HepG2 (cell line): ENCODE data around the gene CDKN2AIP. TPM values are rescaled to one million over a fixed set of nuclear protein-coding genes. Genes with fewer than 3 reads are reported as not detected.

Experiments used
- DNMT1 ChIP-seq: sonication (generic); formaldehyde crosslinking; IDR thresholded peaks from 2 replicates; pipeline ENCODE4 v1.5.1; 2020; ENCODE audit warnings: mild to moderate bottlenecking, missing genetic modification reagents
- ESRRA ChIP-seq: sonication (generic); formaldehyde crosslinking; IDR thresholded peaks from 2 replicates; pipeline ENCODE4 v1.5.1; 2020; ENCODE audit warnings: mild to moderate bottlenecking, low read depth, missing genetic modification reagents
- HDAC6 ChIP-seq: fragments of 200-600 bp; sonication (generic); IDR thresholded peaks from 2 replicates; pipeline ENCODE4 v1.7.0; 2017; ENCODE audit warnings: mild to moderate bottlenecking, antibody characterized with exemption, low read length, low read depth
- KMT2B ChIP-seq: IDR thresholded peaks from 2 replicates; pipeline ENCODE4 v1.6.1; 2016; ENCODE audit warnings: missing genetic modification reagents, missing compliant biosample characterization
- MYNN ChIP-seq: sonication (generic); formaldehyde crosslinking; IDR thresholded peaks from 2 replicates; pipeline ENCODE4 v1.4.0; 2020; ENCODE audit warnings: mild to moderate bottlenecking, low read depth, missing genetic modification reagents
- SP140L ChIP-seq: sonication (generic); formaldehyde crosslinking; IDR thresholded peaks from 2 replicates; pipeline ENCODE4 v1.4.0; 2020; ENCODE audit warnings: missing genetic modification reagents, borderline replicate concordance
- TARDBP ChIP-seq: sonication (generic); formaldehyde crosslinking; IDR thresholded peaks from 2 replicates; pipeline ENCODE4 v1.8.0; 2022; ENCODE audit warnings: mild to moderate bottlenecking, missing genetic modification reagents
- U2AF1 ChIP-seq: fragments of 200-400 bp; formaldehyde crosslinking; optimal IDR thresholded peaks from 2 replicates; pipeline ENCODE3; 2017; ENCODE audit warnings: mild to moderate bottlenecking, low read depth, low read length
- ZNF20 ChIP-seq: sonication (generic); formaldehyde crosslinking; IDR thresholded peaks from 2 replicates; pipeline ENCODE4 v1.4.0; 2020; ENCODE audit warnings: mild to moderate bottlenecking, moderate library complexity, missing genetic modification reagents
- ZNF263 ChIP-seq: sonication (generic); formaldehyde crosslinking; IDR thresholded peaks from 2 replicates; pipeline ENCODE4 v1.4.0; 2020; ENCODE audit warnings: missing genetic modification reagents
- ZNF501 ChIP-seq: sonication (generic); formaldehyde crosslinking; IDR thresholded peaks from 2 replicates; pipeline ENCODE4 v1.5.1; 2020; ENCODE audit warnings: mild to moderate bottlenecking, moderate library complexity, missing genetic modification reagents
- ZSCAN21 ChIP-seq: sonication (generic); formaldehyde crosslinking; IDR thresholded peaks from 2 replicates; pipeline ENCODE4 v1.8.0; 2022; ENCODE audit warnings: mild to moderate bottlenecking, missing genetic modification reagents, moderate library complexity, borderline replicate concordance
- polyA plus RNA-seq, 8 experiments: library from polyadenylated mRNA; depleted of rRNA in 3 of 8; stranded (reverse) in 7 of 8; unstranded in 1 of 8; fragments of >200 nt; fragmentation: Illumina TruSeq in 4 of 8; extraction: Trizol in 4 of 8; gene quantifications; 2 replicates each; pipeline versions ENCODE4 v1.2.1 to v1.2.3, GENCODE V29; 2011 to 2016; ENCODE audit warnings: low read depth in 4 of 8, missing spikeins in 1 of 8, mixed read lengths in 1 of 8; ENCODE audit not compliant: insufficient read depth in 1 of 8
- total RNA-seq, 5 experiments: library from RNA; depleted of rRNA; stranded (reverse); fragments of >200 nt; fragmentation: Illumina TruSeq; extraction: Trizol; gene quantifications; 2 replicates each; pipeline ENCODE4 v1.2.3, GENCODE V29; 2016; ENCODE audit warnings: low read depth in 1 of 5
- TF ChIP-seq, protein P1 (sequence below): sonication (generic); formaldehyde crosslinking; IDR thresholded peaks from one replicate; pipeline ENCODE4 v1.5.1; 2020; ENCODE audit warnings: mild to moderate bottlenecking, missing genetic modification reagents; ENCODE audit errors: not compliant biosample characterization
- TF ChIP-seq, protein P2 (sequence below): sonication (generic); formaldehyde crosslinking; IDR thresholded peaks from 2 replicates; pipeline ENCODE4 v1.8.1; 2022; ENCODE audit warnings: low read depth, mild to moderate bottlenecking, missing genetic modification reagents
- TF ChIP-seq, protein P3 (sequence below): sonication (generic); formaldehyde crosslinking; IDR thresholded peaks from 2 replicates; pipeline ENCODE4 v1.4.0; 2020; ENCODE audit warnings: mild to moderate bottlenecking, low read depth, missing genetic modification reagents

CDKN2AIP gene
- total and polyA plus RNA-seq, 2 of the 13 experiments (the other 11 are each of a cell fraction or from before 2014, with no cell fraction given), result 17.0 to 18.7 TPM

DNA sequence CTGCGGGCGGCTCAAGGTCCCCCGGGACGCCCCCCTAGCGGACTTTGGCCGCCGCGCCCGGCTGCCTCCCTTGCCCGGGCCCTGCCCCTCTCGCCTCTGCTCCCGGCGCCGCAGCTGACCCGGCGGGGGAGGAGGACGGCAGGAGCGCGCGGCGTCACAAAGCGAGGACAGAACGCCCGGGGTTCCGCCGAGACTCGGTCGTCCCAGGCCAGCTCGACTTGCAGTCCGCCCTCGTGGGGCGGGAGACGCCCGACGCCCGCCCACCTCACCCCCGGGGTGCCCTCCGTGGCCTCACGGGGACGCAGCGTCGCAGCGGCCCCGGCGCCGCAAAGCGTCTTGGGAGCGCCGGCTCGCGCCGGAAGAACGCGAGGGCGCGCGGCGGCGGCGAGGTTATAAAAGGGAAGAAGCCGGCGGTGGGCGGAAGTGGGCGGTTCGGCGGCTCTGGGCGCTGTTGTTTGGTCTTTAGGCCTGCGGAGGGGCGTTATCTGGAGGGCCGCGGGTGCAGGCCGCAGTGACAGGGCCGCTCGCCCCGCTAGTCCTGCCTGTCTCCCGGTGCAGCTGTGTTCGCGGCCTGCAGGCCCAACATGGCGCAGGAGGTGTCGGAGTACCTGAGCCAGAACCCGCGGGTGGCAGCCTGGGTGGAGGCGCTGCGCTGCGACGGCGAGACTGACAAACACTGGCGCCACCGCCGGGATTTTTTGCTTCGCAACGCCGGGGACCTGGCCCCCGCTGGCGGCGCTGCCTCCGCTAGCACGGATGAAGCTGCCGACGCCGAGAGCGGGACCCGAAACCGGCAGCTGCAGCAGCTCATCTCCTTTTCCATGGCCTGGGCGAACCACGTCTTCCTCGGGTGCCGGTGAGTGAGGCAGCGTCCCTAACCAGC lies at the start of gene CDKN2AIP (continued):
- TF ChIP-seq, protein P1, sequence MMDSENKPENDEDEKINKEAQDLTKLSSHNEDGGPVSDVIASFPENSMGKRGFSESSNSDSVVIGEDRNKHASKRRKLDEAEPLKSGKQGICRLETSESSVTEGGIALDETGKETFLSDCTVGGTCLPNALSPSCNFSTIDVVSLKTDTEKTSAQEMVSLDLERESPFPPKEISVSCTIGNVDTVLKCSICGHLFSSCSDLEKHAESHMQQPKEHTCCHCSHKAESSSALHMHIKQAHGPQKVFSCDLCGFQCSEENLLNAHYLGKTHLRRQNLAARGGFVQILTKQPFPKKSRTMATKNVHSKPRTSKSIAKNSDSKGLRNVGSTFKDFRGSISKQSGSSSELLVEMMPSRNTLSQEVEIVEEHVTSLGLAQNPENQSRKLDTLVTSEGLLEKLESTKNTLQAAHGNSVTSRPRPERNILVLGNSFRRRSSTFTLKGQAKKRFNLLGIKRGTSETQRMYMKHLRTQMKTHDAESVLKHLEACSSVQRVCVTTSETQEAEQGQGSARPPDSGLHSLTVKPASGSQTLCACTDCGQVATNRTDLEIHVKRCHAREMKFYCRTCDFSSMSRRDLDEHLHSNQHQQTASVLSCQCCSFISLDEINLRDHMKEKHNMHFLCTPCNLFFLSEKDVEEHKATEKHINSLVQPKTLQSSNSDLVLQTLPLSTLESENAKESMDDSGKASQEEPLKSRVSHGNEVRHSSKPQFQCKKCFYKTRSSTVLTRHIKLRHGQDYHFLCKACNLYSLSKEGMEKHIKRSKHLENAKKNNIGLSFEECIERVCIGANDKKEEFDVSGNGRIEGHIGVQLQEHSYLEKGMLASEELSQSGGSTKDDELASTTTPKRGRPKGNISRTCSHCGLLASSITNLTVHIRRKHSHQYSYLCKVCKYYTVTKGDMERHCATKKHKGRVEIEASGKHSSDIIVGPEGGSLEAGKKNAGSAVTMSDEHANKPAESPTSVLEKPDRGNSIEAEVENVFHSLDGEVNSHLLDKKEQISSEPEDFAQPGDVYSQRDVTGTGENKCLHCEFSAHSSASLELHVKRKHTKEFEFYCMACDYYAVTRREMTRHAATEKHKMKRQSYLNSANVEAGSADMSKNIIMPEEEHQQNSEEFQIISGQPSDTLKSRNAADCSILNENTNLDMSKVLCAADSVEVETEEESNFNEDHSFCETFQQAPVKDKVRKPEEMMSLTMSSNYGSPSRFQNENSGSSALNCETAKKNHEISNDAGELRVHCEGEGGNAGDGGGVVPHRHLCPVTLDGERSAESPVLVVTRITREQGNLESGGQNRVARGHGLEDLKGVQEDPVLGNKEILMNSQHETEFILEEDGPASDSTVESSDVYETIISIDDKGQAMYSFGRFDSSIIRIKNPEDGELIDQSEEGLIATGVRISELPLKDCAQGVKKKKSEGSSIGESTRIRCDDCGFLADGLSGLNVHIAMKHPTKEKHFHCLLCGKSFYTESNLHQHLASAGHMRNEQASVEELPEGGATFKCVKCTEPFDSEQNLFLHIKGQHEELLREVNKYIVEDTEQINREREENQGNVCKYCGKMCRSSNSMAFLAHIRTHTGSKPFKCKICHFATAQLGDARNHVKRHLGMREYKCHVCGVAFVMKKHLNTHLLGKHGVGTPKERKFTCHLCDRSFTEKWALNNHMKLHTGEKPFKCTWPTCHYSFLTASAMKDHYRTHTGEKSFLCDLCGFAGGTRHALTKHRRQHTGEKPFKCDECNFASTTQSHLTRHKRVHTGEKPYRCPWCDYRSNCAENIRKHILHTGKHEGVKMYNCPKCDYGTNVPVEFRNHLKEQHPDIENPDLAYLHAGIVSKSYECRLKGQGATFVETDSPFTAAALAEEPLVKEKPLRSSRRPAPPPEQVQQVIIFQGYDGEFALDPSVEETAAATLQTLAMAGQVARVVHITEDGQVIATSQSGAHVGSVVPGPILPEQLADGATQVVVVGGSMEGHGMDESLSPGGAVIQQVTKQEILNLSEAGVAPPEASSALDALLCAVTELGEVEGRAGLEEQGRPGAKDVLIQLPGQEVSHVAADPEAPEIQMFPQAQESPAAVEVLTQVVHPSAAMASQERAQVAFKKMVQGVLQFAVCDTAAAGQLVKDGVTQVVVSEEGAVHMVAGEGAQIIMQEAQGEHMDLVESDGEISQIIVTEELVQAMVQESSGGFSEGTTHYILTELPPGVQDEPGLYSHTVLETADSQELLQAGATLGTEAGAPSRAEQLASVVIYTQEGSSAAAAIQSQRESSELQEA (CRISPR knock-in tag), result no peak
- no peak for TF ChIP-seq DNMT1 (CRISPR knock-in tag)
- TF ChIP-seq, protein P2, sequence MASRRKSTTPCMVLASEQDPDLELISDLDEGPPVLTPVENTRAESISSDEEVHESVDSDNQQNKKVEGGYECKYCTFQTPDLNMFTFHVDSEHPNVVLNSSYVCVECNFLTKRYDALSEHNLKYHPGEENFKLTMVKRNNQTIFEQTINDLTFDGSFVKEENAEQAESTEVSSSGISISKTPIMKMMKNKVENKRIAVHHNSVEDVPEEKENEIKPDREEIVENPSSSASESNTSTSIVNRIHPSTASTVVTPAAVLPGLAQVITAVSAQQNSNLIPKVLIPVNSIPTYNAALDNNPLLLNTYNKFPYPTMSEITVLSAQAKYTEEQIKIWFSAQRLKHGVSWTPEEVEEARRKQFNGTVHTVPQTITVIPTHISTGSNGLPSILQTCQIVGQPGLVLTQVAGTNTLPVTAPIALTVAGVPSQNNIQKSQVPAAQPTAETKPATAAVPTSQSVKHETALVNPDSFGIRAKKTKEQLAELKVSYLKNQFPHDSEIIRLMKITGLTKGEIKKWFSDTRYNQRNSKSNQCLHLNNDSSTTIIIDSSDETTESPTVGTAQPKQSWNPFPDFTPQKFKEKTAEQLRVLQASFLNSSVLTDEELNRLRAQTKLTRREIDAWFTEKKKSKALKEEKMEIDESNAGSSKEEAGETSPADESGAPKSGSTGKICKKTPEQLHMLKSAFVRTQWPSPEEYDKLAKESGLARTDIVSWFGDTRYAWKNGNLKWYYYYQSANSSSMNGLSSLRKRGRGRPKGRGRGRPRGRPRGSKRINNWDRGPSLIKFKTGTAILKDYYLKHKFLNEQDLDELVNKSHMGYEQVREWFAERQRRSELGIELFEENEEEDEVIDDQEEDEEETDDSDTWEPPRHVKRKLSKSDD (CRISPR knock-in tag), result peak; percentile 41; the same call in 1 of the 2 replicates
- no peak for TF ChIP-seq SP140L (CRISPR knock-in tag)
- TF ChIP-seq, protein P3, sequence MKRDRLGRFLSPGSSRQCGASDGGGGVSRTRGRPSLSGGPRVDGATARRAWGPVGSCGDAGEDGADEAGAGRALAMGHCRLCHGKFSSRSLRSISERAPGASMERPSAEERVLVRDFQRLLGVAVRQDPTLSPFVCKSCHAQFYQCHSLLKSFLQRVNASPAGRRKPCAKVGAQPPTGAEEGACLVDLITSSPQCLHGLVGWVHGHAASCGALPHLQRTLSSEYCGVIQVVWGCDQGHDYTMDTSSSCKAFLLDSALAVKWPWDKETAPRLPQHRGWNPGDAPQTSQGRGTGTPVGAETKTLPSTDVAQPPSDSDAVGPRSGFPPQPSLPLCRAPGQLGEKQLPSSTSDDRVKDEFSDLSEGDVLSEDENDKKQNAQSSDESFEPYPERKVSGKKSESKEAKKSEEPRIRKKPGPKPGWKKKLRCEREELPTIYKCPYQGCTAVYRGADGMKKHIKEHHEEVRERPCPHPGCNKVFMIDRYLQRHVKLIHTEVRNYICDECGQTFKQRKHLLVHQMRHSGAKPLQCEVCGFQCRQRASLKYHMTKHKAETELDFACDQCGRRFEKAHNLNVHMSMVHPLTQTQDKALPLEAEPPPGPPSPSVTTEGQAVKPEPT, result no peak
- TF ChIP-seq ZNF501 (CRISPR knock-in tag), result peak; percentile 12
- TF ChIP-seq TARDBP, result peak; percentile 39; the same call in 1 of the 2 replicates
- peak; percentile 40 for TF ChIP-seq ZSCAN21 (CRISPR knock-in tag)
- no peak for TF ChIP-seq U2AF1
- TF ChIP-seq ZNF20 (CRISPR knock-in tag), result no peak
- peak; percentile 89 for TF ChIP-seq ESRRA (CRISPR knock-in tag)
- TF ChIP-seq MYNN (CRISPR knock-in tag), result no peak; the same call in 1 of the 2 replicates
- TF ChIP-seq HDAC6, result no peak
- peak; percentile 63 for TF ChIP-seq KMT2B (CRISPR knock-in tag)
- 0 out of 2 replicates have a peak, but pooled peaks have one; percentile 39 for TF ChIP-seq ZNF263 (CRISPR knock-in tag)
